HCT116 (cell line): Measurements from ENCODE around the gene FBXO48. TPM values are rescaled to one million over a fixed set of nuclear protein-coding genes. Genes with fewer than 3 reads are reported as not detected.

ENCODE experiments used
- ATAC-seq: fragments of 200-7000 bp; cut with Tn5 transposase; 2 replicates; pipeline ENCODE4 v1.9.1; 2020; ENCODE audit warnings: mild to moderate bottlenecking, moderate library complexity
- BruUV-seq: library from RNA; stranded (reverse); fragments of 400-500 nt; replicated peaks from 2 replicates; lab custom pipeline; 2021; lab: Mats Ljungman, UMichigan
- CTCF ChIA-PET: fragments of 300-600 bp; sonication (Branson Sonifier 250); formaldehyde crosslinking; loops from one replicate; lab custom pipeline; 2021; ENCODE audit warnings: antibody characterized with exemption; lab: Charles Lee
- POLR2A ChIA-PET: fragments of 300-600, 350-600 bp; sonication (Branson Sonifier 250); formaldehyde crosslinking; loops from one replicate; lab custom pipeline; 2021; ENCODE audit warnings: antibody characterized with exemption; lab: Charles Lee
- RAD21 ChIA-PET, 2 experiments: fragments of 300-600 bp; sonication (Branson Sonifier 250); formaldehyde crosslinking; loops; one replicate each; lab custom pipeline; 2023; ENCODE audit warnings: low total read pairs in 2 of 2; ENCODE audit not compliant: uncharacterized antibody in 2 of 2, unreplicated experiment in 2 of 2, low non-redundant PET in 1 of 2; lab: Charles Lee
- DNase-seq: peaks from one replicate; pipeline ENCODE4 v3.0.0-alpha.2; 2010; ENCODE audit warnings: low read depth, low spot score
- H2AFZ ChIP-seq: fragments of 200-600 bp; shearing (Covaris generic), sonication (generic); 2 replicates; pipeline ENCODE4 v1.6.1; 2017; ENCODE audit warnings: low read depth, mixed run types, mixed read lengths, antibody characterized with exemption, low read length; ENCODE audit not compliant: poor library complexity, severe bottlenecking
- H3K27ac ChIP-seq: 2 replicates; pipeline ENCODE4 v1.5.1; 2012; ENCODE audit warnings: low read depth, low read length
- H3K27me3 ChIP-seq: fragments of 200-600 bp; sonication (generic); 2 replicates; pipeline ENCODE4 v1.6.1; 2016; ENCODE audit warnings: mixed run types, low read length, mixed read lengths; ENCODE audit not compliant: insufficient read depth
- H3K36me3 ChIP-seq, 2 experiments: fragments of 200-500 bp in 1 of 2; fragments of 200-600 bp in 1 of 2; sonication (Bioruptor generic) in 1 of 2; sonication (generic) in 1 of 2; 2 replicates each; pipeline versions ENCODE4 v1.5.1 to v1.6.1; 2014 to 2016; ENCODE audit warnings: low read length in 2 of 2, inconsistent platforms in 1 of 2, mixed read lengths in 1 of 2, mixed run types in 1 of 2; ENCODE audit not compliant: insufficient read depth in 2 of 2, control insufficient read depth in 1 of 2
- H3K4me1 ChIP-seq, 2 experiments: fragments of 200-600 bp in 1 of 2; sonication (generic) in 1 of 2; 2 replicates each; pipeline versions ENCODE4 v1.5.1 to v1.6.1; 2012 to 2017; ENCODE audit warnings: low read length in 2 of 2, inconsistent platforms in 1 of 2, mild to moderate bottlenecking in 1 of 2, mixed read lengths in 1 of 2, mixed run types in 1 of 2, moderate library complexity in 1 of 2; ENCODE audit not compliant: insufficient read depth in 2 of 2, control insufficient read depth in 1 of 2
- H3K4me2 ChIP-seq: fragments of 200-600 bp; sonication (generic); 2 replicates; pipeline ENCODE4 v1.6.1; 2017; ENCODE audit warnings: mixed run types, low read length, mixed read lengths
- H3K4me3 ChIP-seq, 2 experiments: fragments of 200-600 bp in 1 of 2; sonication (generic) in 1 of 2; replicated peaks in 1 of 2; 2 replicates each; pipeline ENCODE4 v1.5.1; 2011 to 2016; ENCODE audit warnings: low read length in 2 of 2, control low read depth in 1 of 2, low read depth in 1 of 2, mild to moderate bottlenecking in 1 of 2, mixed read lengths in 1 of 2, mixed run types in 1 of 2
- H3K79me2 ChIP-seq: fragments of 200-600 bp; sonication (generic); 2 replicates; pipeline ENCODE4 v1.6.1; 2017; ENCODE audit warnings: mild to moderate bottlenecking, mixed run types, low read length, moderate library complexity, mixed read lengths; ENCODE audit not compliant: insufficient read depth
- H3K9ac ChIP-seq: fragments of 200-600 bp; sonication (generic); 2 replicates; pipeline ENCODE4 v1.6.1; 2016; ENCODE audit warnings: low read length, mixed read lengths
- H3K9me2 ChIP-seq: fragments of 200-600 bp; sonication (generic), shearing (Covaris generic); 2 replicates; pipeline ENCODE4 v1.6.1; 2017; ENCODE audit warnings: mixed run types, mild to moderate bottlenecking, moderate library complexity; ENCODE audit not compliant: insufficient read depth
- H3K9me3 ChIP-seq, 2 experiments: fragments of 200-500 bp in 1 of 2; fragments of 200-600 bp in 1 of 2; sonication (Bioruptor generic) in 1 of 2; sonication (generic) in 1 of 2; 2 replicates each; pipeline ENCODE4 v1.6.1; 2014 to 2017; ENCODE audit warnings: low read length in 2 of 2, mixed read lengths in 2 of 2, inconsistent platforms in 1 of 2, low read depth in 1 of 2, mild to moderate bottlenecking in 1 of 2, mixed run types in 1 of 2, moderate library complexity in 1 of 2; ENCODE audit not compliant: control insufficient read depth in 1 of 2, insufficient read depth in 1 of 2
- H4K20me1 ChIP-seq: fragments of 200-600 bp; sonication (generic), shearing (Covaris generic); 2 replicates; pipeline ENCODE4 v1.6.1; 2017; ENCODE audit warnings: mixed run types, mild to moderate bottlenecking, moderate library complexity; ENCODE audit not compliant: insufficient read depth
- CEBPB ChIP-seq: IDR thresholded peaks from 2 replicates; pipeline ENCODE4 v1.6.1; 2012; ENCODE audit warnings: low read depth
- EZH2 ChIP-seq: fragments of 200-600 bp; sonication (generic); IDR thresholded peaks from 2 replicates; pipeline ENCODE4 v1.6.1; 2017; ENCODE audit warnings: antibody characterized with exemption, mixed run types
- EZH2phosphoT487 ChIP-seq: fragments of 200-600 bp; IDR thresholded peaks from 2 replicates; pipeline ENCODE4 v1.6.1; 2018; ENCODE audit warnings: antibody characterized with exemption, borderline replicate concordance
- JUND ChIP-seq: IDR thresholded peaks from 2 replicates; pipeline ENCODE4 v1.6.1; 2012
- MAX ChIP-seq: IDR thresholded peaks from 2 replicates; pipeline ENCODE4 v1.6.1; 2012
- SRF ChIP-seq: IDR thresholded peaks from 2 replicates; pipeline ENCODE4 v1.6.1; 2012; ENCODE audit warnings: low read depth
- ZNF274 ChIP-seq: fragments of 200-500 bp; sonication (Bioruptor generic); IDR thresholded peaks from 2 replicates; pipeline ENCODE4 v1.6.1; 2014; ENCODE audit warnings: mild to moderate bottlenecking, low read depth, low read length, inconsistent platforms
- intact Hi-C: fragments of 100-400 bp; cut with micrococcal nuclease; formaldehyde crosslinking; loops from 2 replicates; pipeline ENCODE4 v1.10.0; 2022
- total RNA-seq: library from RNA; stranded (reverse); gene quantifications from one replicate; pipeline ENCODE4 v1.2.1, GENCODE V29; 2021; ENCODE audit not compliant: unreplicated experiment

Gene FBXO48
- total RNA-seq, 1 experiment from 2014 or later: 0.91 TPM

DNA sequence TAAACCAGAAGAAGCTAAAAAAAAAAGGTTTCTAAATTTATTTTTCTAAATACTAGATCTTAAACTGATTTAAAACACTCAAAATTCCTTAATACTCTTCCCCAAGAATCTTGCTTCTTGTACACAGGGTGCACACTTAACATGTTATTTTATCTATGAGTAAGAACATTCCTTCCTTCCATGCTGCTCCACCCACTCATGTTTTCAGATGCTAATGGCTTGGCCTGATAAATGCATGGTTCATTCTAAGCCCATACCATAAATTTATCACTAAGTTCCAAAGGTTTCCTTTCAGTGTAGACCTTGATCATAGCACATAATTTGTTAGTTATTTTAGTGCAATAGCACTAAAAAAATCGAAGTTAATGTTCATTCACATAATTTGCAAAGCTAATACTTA lies 8.1 kb downstream of the FBXO48 start:
- no peak for DNase-seq
- RAD21 ChIA-PET: no interaction called here

DNA sequence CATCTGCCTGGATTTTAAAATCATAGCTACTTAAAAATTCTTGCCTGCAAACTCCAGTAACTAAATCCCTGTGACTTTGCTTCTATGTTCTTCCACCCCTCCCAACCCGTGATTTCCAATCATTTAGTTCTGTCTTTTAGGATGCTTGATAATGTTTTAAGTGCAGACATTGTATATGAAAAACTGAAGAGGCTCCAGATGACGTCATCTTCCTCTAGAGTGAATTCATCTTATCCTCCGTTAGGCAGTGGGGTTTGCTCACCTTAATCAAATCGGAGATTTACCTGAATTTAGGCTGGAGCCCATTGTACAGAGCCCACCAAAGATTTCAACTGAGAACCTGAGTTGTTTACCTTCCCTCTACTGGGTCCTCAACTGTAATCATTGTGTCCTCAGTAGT lies 10.9 kb downstream of the FBXO48 start:
- no peaks in the 10 kb centered on the region for H3K9me2 ChIP-seq
- BruUV-seq: no TSS peak
- no peak for ATAC-seq
- no peak for TF ChIP-seq MAX
- TF ChIP-seq, all 23 proteins: peak for 0
- Histone ChIP-seq H3K4me1 (no peaks in the 10 kb centered on the region), H3K9ac (no peak overlapping the region), H3K9me3 (no peaks in the 10 kb centered on the region), H3K79me2 (no peaks in the 10 kb centered on the region), H3K4me2 (no peak overlapping the region), H3K27ac (no peak overlapping the region), H4K20me1 (no peaks in the 10 kb centered on the region), H3K27me3 (no peaks in the 10 kb centered on the region), H3K4me3 (no peak overlapping the region), H3K36me3 (no peaks in the 10 kb centered on the region), H2AFZ (no peak overlapping the region)
- ChIA-PET RAD21 (no interaction called here), CTCF (no interaction called here), POLR2A (no interaction called here)
- intact Hi-C loops: no loop called here
- DNase-seq: no peak

More for the DNA sequence above, 8.1 kb downstream of the FBXO48 start:
- H3K27me3 ChIP-seq: no peaks in the 10 kb centered on the region
- H3K4me2 ChIP-seq: no peak overlapping the region
- no peak overlapping the region for H3K4me3 ChIP-seq
- no peaks in the 10 kb centered on the region for H3K36me3 ChIP-seq
- H3K27ac ChIP-seq: no peak overlapping the region
- ATAC-seq: no peak
- H3K9me2 ChIP-seq: no peaks in the 10 kb centered on the region
- no peak overlapping the region for H3K9ac ChIP-seq
- H3K9me3 ChIP-seq: no peaks in the 10 kb centered on the region
- H3K79me2 ChIP-seq: no peaks in the 10 kb centered on the region
- intact Hi-C loops: no loop called here
- H2AFZ ChIP-seq: no peak overlapping the region
- no peaks in the 10 kb centered on the region for H4K20me1 ChIP-seq
- POLR2A ChIA-PET: no interaction called here
- CTCF ChIA-PET: no interaction called here
- TF ChIP-seq EZH2phosphoT487: no peak
- TF ChIP-seq CEBPB: no peak
- TF ChIP-seq SRF: no peak
- no peak for TF ChIP-seq ZNF274
- TF ChIP-seq JUND: no peak
- no peak for TF ChIP-seq EZH2
- no peaks in the 10 kb centered on the region for H3K4me1 ChIP-seq
- no TSS peak for BruUV-seq
